GM12878 (cell line): ENCODE data around the gene ZNG1A.
"Not testable (repeated sequence)": the region's sequence is repeated elsewhere in the genome, so short reads cannot be mapped to it uniquely, and the experiment has no call there.

Experiments used
- EZH2 ChIP-seq: IDR thresholded peaks from 2 replicates; pipeline ENCODE4 v1.6.1; 2012; ENCODE audit warnings: low read depth, mild to moderate bottlenecking, control low read depth, inconsistent platforms, low read length, borderline replicate concordance; ENCODE audit not compliant: control insufficient read depth
- JUND ChIP-seq: IDR thresholded peaks from 2 replicates; pipeline ENCODE4 v1.6.1; 2012; ENCODE audit warnings: low read depth, mild to moderate bottlenecking, low read length, improper control_type of control experiment, moderate library complexity
- KDM1A ChIP-seq: fragments of 200-600 bp; sonication (generic); IDR thresholded peaks from 2 replicates; pipeline ENCODE4 v1.6.1; 2016; ENCODE audit warnings: borderline replicate concordance

- not testable (repeated sequence) for TF ChIP-seq KDM1A, EZH2, JUND
Observed at GRCh38 chr9:82932-83689, 95.7 kb downstream of the ZNG1A start.
